HG02938 (cell line): ENCODE results near the gene MICU1.
"Not testable (repeated sequence)": the region's sequence is repeated elsewhere in the genome, so short reads cannot be mapped to it uniquely, and the experiment has no call there.

Source experiments
- ATAC-seq: cut with Tn5 transposase; IDR thresholded peaks from one replicate; pipeline ENCODE4 v1.9.1; 2021; ENCODE audit warnings: mild to moderate bottlenecking, moderate library complexity; ENCODE audit not compliant: unreplicated experiment

Gene MICU1

DNA sequence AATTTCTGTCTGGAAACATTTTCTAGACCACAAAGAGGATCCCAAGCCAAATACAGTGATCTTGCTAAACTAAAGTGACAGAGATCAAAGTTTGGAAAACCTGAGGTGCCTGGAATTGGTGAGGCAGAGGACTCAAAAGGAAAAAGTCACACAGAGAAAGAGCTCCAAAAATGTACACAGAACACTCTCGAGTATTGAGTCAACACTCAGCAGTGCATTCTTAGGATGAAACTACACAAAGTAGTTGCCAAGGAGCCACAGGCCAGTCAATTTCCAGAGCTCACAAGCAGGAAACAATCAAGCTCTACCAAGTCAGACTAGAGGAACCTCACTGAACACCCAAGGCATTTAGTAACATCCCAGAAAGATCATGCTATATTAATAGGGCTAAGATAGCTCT is 61.3 kb downstream of the MICU1 start:
- no peak for ATAC-seq

DNA sequence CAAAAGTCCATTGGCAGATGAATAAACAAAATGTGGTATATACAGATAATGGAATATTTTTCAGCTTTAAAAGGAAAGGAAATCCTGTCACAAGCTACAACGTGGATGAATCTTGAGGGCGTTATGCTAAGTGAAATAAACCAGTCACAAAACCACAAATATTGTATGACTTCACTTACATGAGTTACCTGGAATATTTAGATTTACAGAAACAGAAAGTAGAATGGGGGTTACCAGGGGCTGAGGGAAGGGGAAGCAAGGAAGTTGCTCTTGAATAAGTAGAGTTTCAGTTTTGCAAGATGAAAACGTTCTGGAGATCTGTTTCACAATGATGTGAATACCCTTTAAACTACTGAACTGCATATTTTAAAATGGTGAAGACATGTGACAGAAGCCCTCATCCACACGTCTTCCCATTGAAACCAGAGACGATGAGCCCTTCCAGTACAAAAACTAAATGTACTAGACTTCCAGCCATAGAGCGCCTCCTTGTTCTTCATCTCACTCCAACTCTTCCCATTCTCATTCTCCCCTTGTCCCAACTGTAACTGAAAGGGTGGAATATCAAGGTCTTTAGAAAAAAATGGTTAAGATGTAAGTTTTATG is 62.4 kb downstream of the MICU1 start:
- ATAC-seq, result no peak

DNA sequence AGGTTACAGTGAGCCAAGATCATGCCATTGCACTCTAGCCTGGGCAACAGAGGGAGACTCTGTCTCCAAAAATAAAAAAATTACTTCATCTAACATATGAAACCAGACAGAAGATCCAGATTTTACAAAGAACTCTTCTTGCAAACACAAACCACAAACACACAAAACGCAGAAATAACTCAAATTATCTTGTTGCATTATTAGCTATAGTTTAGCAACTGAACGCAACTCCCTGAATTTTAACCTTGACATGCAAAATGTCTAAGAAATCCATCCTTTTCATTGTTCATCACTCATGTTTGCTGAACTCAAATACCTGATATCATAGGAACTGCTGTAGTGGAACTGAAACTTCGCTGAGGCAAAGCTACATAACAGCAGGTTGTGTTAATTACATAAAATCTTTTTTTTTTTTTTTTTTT is 64.1 kb downstream of the MICU1 start:
- ATAC-seq, result peak; percentile 59

DNA sequence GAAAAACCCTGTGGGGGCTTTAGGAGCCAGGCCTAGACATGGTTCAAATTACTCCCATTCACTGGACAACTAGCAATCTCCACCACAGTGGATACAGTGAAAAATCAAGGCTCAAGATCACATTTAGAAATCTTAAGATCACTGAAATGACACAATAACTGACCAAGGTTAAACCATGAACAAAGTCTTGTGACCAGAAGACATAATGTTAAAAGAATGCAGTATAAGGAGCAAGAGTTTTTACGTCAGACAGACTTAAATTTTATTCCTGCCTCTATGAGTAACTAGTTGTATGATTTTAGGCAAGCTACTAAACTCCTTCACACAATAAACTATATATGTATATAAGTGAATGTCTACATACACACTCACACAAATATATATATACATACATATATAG is 68.5 kb downstream of the MICU1 start:
- no peak for ATAC-seq

DNA sequence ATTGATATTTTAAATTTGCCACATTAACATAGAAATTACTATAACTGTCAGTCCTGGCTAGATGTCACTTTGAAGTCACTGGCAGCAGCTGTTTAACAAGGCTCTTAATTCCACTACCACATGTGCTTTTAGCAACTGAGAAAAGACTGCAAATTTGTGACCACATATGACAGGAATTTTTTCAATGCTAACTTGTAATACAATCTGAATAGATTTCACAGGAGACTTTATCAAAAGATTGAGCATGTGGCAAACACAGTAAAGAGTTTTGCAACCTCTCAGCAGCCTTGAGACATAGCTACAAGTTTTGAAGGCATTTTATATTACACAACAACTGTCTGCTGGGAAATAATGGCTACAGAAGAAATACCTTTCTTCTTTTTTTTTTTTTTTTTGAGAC is 73.0 kb downstream of the MICU1 start:
- no peak for ATAC-seq

DNA sequence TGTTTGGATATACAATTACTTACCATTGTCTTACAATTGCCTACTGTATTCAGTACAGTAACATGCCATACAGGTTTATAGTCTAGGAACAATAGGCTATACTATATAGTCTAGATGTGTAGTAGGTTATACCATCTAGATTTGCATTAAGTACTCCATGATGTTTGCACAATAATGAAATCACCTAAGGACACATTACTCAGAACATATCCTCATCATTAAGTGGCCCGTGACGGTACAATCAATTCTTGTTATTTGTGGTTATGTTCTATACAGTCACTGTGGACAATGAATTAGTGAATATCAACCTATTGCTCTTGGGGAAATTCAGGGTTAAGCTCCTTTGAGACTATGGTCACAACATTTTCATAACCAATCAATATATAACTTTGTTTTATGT is 75.6 kb downstream of the MICU1 start:
- no peak for ATAC-seq

DNA sequence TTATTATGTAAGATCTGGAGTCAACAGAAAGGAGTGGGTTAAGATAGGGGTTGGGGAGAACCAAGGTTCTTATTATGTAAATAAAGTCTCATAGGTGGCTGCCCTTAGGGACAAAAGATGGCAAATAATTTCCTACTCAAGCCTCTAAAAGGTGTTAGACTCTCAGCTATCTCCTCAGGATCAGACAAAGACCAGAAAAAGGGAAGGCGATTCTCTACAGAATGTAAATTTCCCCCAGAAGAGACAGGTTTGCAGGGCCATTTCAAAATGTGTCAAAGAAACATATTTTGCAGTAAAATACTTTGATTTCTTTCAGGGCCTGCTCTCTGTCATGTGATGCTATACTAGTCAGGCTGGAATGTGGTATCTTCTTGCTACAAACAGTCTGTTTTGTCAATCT is 80.3 kb downstream of the MICU1 start:
- no peak for ATAC-seq

DNA sequence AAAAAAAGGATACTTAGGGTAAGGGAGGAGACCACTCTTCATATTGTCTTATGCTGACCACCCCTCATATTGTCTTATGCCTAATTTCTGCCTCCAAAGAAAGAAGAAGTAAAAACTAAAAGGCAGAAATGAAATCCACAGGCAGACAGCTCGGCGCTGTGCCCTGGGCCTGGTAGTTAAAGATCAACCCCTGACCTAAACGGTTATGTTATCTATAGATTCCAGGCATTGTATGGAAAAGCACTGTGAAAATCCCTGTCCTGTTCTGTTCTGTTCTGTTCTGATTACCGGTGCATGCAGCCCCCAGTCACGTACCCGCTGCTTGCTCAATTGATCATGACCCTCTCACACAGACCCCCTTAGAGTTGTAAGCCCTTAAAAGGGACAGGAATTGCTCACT is 82.0 kb downstream of the MICU1 start:
- not testable (repeated sequence) for ATAC-seq

DNA sequence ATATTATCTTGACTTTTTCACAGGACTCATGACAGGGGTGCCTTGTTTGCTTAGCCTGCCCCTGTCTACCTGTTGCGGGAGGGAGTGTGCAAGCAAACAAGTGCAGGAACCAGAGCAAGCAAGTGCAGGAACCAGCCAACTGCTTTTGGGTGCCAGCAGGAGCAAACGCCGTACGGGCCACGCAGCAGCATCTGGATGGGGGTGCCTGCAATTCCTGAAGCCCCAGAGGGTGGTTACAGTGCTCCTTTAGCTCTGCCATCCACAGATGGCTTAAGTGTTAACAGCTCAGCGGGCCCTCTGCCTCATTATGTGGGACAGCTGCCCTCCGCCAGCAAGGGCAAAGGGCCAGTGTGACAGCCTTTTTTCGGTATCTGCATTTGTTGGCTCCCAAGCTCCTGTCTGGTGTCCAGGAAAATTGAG is 83.5 kb downstream of the MICU1 start:
- ATAC-seq, result no peak

DNA sequence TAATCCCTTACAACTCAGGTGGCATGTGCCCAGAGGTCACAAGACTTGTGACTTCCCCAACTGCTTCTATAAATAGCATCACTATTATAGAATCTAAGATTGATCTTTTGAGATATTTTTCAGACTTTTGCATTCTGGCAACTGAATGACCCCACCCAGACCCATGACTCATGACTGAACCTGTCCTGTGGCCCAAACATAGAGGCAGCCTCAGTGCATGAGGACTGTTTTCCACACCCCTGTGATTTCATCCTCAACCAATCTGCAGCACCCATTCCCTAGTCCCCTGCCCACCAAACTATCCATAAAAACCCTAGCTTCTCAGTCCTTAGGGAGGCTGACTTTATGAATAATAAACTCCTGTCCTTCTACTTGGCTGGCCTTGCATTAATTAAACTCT is 84.5 kb downstream of the MICU1 start:
- ATAC-seq, result no peak

DNA sequence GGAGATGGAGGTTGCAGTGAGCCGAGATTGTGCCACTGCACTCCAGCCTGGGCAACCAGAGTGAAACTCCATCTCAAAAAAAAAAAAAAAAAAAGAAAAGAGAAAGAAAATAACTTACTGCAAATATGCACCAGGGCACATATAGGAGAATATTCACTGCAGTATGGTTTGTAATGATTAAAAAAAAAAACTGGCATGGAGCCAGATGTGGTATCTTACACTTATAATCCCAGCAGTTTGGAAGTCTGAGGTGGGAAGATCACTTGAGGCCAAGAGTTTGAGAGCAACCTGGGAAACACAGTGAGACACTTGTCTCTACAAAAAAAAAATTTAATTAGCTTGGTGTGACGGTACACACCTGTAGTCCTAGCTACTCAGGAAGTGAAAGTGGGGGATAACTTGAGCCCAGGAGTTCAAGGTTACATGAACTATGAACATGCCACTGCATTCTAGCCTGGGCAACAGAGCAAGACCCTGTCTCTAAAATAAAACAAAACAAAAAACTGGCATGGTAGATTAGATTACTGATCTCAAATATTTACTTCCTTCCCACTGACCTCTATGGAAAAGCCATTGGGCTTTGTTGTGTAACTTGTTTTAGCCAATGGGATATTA is 85.6 kb downstream of the MICU1 start:
- ATAC-seq, result no peak

DNA sequence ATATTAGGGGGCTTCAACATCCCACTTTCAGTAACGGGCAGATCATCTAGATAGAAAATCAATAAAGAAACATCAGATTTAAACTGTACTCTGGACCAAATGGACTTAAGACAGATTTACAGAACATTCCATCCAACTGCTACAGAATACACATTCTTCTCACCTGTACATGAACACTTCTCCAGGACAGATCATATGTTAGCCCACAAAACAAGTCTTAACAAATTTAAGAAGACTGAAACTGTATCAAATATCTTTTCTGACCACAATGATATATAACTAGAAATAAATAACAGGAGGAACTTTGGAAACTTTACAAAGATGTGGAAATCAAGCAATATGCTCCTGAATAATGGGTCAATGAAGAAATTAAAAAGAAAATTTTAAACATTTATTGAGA is 86.7 kb downstream of the MICU1 start:
- no peak for ATAC-seq

DNA sequence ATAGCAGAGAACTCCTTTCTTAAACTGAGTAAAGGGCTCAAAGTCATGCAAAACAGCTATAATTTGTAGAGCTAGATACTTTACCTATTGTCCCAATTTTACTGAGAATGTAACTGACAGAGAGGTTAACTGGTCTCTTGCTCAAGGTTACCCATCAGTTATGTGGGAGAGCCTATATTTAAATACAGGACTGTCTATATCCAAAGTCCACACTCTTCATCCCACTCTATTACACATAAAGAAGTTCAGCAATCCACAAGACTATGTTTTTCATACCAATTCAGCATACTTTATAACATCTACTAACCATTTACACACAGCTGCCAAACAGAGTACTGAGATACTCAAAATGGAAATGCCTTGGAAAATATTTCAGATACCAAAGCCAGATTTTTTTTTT is 100.2 kb downstream of the MICU1 start:
- no peak for ATAC-seq

DNA sequence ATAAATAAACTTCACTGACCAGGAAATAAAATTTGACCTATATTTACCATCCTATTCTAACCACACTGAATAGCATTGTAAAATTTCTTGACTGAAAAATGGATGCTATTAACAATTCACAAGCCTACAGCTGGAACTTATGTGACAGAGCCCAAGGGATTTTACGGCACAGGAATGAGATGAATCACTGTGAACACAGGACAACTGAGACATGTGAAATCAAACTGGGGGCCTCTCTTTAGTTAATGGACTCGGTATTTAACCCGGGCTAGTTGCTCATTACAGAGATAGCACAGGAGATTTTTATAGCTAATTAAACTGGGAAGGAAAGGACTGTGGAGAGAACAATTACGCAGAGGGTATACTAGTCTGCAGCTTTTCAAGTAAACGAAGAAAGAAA is 100.6 kb downstream of the MICU1 start:
- no peak for ATAC-seq

DNA sequence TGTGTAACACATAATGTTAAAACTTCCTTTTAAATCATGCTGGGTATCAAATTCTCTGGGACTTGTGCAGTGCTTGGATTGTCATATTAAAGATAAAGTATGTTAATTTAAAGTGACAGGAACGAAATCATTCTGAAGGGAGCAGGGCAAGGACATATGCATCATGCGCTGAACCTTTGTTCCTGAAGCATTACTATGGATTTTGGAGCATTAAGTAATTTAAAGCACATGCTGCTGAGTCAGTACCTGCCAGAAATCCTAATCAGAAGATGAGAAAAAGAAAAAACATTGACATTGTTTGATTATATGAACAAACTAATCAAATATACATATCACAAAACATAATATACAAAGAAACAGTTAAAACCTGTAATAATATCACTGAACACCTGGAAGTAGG is 101.4 kb downstream of the MICU1 start:
- ATAC-seq, result no peak

DNA sequence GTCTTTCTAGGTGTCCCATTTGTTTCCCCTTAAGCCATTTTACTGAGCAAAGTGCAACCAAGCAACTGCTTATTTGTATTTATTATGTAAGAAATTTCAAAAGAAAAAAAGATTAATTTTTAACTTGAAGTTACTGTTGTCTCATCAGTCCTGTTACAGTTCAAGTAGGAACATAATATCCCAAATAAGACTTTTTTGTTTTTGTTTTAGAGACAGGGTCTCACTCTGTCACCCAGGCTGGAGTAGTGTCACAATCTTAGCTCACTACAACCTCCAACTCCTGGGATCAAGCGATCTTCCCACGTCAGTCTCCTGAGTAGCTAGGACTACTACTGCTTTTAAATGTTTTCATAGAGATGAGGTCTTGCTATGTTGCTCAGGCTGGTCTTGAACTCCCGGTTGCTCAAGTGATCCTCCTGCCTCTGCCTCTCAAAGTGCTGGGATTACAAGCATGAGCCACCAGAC is 101.9 kb downstream of the MICU1 start:
- no peak for ATAC-seq

DNA sequence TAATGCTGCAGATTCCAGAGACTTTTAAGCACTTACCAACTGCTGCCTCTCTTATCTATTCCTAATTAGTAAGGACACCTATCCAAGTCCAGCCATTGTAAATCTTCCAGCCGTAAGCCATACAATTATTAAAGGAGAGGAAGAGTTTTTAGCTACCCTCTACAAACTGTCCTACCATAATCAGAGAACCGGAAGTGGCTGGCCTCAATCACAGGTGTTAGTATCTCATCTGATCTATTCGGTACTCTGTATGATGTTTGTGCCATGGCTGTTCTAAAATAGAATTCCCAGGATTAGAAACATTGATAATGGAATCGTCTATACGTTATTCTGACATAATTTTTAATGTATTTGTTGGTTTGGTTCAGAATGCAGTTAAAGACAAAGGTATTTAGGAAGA is 102.8 kb downstream of the MICU1 start:
- ATAC-seq, result no peak

DNA sequence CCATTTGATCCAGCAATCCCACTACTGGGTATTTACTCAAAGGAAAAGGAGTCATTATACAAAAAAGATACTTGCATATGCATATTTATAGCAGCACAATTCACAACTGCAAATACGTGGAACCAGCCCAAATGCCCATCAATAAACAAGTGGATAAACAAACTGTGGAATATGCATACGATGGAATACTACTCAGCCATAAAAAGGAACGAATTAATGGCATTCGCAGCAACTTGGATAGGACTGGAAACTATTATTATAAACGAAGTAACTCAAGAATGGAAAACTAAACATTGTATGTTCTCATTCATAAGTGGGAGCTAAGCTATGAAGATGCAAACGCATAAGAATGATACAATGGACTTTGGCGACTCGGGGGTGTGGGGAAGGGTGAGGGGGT is 108.6 kb downstream of the MICU1 start:
- ATAC-seq, result no peak

DNA sequence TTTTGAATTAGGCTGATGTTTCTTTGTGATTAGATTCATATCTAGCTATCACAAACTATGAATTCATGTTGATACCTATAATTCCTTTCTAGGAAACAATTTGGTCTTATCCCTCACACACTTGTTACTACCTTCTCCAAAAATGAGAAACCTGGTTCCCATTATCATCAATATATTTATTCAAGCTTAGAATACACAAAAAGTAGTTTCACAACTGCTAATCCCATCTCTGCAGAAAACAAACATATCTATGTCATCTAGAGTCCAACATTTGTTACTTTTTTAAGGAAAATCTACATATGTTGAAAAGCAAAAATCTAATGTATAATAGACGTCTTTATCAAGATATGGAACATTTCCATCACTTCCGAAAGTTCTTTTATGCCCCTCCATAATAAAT is 110.4 kb downstream of the MICU1 start:
- ATAC-seq, result no peak

DNA sequence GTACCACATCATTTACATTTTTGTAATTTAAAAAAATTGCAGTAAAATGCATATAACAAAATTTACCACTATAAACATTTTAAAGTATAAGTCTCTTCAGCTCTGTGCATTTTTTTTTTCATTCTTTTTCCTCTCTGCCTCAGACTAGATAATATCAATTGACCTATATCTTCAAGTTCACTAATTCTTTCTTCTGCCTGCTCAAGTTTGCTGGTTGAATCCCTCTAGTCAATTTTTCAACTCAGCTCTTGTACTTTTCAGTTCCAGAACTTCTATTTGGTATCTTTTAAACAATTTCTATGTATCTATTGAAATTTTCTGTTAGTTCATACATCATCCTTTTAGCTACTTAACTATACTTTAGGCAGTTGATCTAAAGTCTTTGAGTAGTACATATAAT is 112.0 kb downstream of the MICU1 start:
- ATAC-seq, result no peak

DNA sequence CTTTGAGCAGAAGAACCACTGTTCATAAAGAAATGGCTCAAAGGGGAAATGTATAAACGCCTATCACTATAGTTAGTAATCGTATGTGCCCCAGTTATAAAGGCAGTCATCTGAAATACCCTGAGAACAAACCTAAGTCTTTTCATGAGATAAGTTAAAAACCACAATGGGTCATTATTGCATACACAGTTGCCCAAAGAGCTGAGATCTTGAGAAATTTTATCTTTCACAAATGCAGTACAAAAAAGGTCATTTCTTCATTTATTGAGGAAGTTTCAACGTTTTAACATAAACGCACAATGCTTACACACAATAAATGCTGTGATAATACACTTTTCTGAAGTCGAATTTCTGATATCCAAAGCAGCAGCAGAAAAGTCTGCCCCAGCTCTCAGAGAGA is 114.4 kb downstream of the MICU1 start:
- ATAC-seq, result no peak

DNA sequence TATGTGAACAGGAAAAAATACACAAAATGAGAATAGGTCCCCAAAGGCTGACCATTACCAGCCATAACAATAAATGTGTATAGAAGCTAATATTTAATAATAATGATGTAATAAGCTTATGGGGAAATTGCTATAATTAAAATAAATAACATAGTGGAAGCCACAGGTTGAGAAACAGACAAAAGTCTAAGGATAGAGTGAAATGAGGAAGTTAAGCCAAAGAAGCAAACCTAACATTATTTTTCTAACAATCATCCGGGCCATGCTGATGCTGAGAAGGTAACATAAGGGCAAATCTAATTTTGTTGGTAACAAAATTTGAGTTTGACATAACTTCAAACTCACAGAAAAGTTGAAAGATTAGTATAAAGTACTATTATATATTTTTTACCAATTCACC is 115.9 kb downstream of the MICU1 start:
- ATAC-seq, result no peak

DNA sequence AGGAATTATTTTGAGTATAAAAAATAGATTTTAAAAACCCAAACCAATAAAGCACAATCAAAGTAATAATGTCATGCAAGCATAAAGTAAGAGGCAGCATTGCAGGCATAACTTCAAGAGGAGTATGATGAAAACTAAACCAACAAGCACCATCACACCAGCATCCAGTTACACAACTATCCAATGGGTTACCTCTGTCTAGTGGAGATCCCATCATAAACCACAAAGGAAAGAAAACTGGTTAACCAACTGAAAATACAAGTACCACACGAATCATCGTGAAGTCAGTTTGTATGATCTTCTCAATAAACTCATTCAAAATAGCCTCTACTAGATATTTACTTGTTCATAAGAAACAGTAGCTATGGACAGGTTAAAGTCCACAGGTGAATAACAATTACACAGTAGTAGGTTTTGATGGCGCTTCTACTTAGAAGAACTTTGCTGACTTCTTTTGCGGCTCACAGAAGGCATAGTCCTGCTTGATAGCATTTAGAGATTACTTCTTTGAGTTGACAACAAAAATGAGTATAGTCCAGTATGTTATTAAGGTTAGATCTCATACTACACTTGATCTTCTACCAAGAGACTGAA is 116.6 kb downstream of the MICU1 start:
- no peak for ATAC-seq
